Measurements from ENCODE around the gene VSNL1.

DNA sequence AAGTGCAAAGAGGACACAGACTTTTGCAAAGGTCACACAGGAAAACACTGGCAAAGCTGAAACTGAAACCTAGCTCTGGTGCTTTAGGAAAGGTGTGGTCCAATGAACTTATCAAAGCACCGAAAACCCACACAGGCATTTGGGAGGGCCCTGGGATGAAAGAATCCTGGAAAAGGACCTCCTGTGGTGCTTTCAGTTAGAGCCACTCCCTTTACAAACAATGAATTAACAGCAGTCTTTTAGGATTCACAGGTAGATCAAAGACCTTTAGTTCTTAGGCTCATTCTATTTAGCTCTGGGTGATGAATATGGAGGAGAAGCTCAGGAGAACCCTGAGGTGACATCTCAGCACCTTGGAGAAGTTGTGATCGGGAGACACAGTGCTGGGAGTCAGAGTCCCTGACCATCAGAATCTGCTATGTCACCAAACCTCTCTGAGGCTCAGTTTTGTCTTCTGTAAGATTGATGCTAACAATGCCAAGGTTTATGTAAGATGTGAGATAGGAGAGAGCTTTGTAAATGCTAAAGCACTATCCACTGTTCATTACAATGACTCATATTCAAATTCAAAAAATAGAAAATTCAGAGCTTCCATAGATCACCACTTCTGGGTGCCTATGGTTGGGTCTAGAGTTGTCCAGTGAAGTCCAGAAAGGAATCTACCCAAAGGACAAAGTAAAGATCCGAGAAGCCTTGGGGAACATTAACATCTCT is 39.3 kb downstream of the VSNL1 start:
- no peak for TF ChIP-seq POLR2AphosphoS5 (IDR thresholded peaks at IDR 0.05)
- TF ChIP-seq, protein P1, sequence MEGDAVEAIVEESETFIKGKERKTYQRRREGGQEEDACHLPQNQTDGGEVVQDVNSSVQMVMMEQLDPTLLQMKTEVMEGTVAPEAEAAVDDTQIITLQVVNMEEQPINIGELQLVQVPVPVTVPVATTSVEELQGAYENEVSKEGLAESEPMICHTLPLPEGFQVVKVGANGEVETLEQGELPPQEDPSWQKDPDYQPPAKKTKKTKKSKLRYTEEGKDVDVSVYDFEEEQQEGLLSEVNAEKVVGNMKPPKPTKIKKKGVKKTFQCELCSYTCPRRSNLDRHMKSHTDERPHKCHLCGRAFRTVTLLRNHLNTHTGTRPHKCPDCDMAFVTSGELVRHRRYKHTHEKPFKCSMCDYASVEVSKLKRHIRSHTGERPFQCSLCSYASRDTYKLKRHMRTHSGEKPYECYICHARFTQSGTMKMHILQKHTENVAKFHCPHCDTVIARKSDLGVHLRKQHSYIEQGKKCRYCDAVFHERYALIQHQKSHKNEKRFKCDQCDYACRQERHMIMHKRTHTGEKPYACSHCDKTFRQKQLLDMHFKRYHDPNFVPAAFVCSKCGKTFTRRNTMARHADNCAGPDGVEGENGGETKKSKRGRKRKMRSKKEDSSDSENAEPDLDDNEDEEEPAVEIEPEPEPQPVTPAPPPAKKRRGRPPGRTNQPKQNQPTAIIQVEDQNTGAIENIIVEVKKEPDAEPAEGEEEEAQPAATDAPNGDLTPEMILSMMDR (IDR thresholded peaks at IDR 0.05) = no peak
